Measurements from ENCODE around the gene XBP1. TPM values are rescaled to one million over a fixed set of nuclear protein-coding genes. Genes with fewer than 3 reads are reported as not detected.
"Not testable (repeated sequence)": the region's sequence is repeated elsewhere in the genome, so short reads cannot be mapped to it uniquely, and the experiment has no call there.

The XBP1 gene
- total RNA-seq, 2 experiments from 2014 or later, result 35.8 to 118 TPM

- Histone ChIP-seq H3K36me3 (ENCODE audit: insufficient read depth, low read length) (no peaks in the 10 kb centered on the region), H3K4me2 (ENCODE audit: low read length) (peak overlapping the region; percentile 54), H3K27ac (ENCODE audit: low read depth, low read length, poor library complexity, severe bottlenecking) (peak overlapping the region; percentile 27), H3K9me2 (ENCODE audit: insufficient read depth, low read length) (no peaks in the 10 kb centered on the region), H4K20me1 (ENCODE audit: insufficient read depth, low read length) (no peaks in the 10 kb centered on the region), H3K9me3 (ENCODE audit: low read length) (no peaks in the 10 kb centered on the region), H2AFZ (ENCODE audit: low read length) (peak overlapping the region; percentile 98), H3K4me3 (ENCODE audit: low read depth, low read length, poor library complexity, severe bottlenecking) (peak overlapping the region; percentile 20), H3K79me2 (ENCODE audit: insufficient read depth, low read depth, low read length) (no peaks in the 10 kb centered on the region), H3K4me1 (ENCODE audit: insufficient read depth, low read length, poor library complexity, severe bottlenecking) (peaks cover 14% of the 10 kb centered on the region)
- TF ChIP-seq CTCF (conservative IDR thresholded peaks at IDR 0.05; ENCODE audit: low read length), result no peak
- no peak for TF ChIP-seq EZH2phosphoT487 (IDR thresholded peaks at IDR 0.05; ENCODE audit: borderline replicate concordance, low read depth, low read length)
- no TSS peak for BruUV-seq (replicated peaks)
- POLR2A ChIA-PET, result interaction anchor here (0.6 to 1.4 kb wide), 3 partner anchors 10 to 25 kb away, joined by 3 to 11 read pairs (median 3); no protein-coding TSS in a partner anchor
- peak; percentile 25 for DNase-seq (ENCODE audit: low spot score)
- CTCF ChIA-PET (ENCODE audit: unreplicated experiment), result no interaction called here
- intact Hi-C loops (cut with micrococcal nuclease; ENCODE audit: unreplicated experiment), result no loop called here
These were observed 40.4 kb downstream of the XBP1 start for GRCh38 chr22:28759861-28760560.

- CTCF ChIA-PET (ENCODE audit: unreplicated experiment); H3K9me3 ChIP-seq (ENCODE audit: low read length); H3K4me3 ChIP-seq (ENCODE audit: low read depth, low read length, poor library complexity, severe bottlenecking); H3K4me1 ChIP-seq (ENCODE audit: insufficient read depth, low read length, poor library complexity, severe bottlenecking); H3K27ac ChIP-seq (ENCODE audit: low read depth, low read length, poor library complexity, severe bottlenecking); H3K4me2 ChIP-seq (ENCODE audit: low read length); H4K20me1 ChIP-seq (ENCODE audit: insufficient read depth, low read length); H2AFZ ChIP-seq (ENCODE audit: low read length); H3K9me2 ChIP-seq (ENCODE audit: insufficient read depth, low read length); POLR2A ChIA-PET; intact Hi-C loops (cut with micrococcal nuclease; ENCODE audit: unreplicated experiment); DNase-seq (ENCODE audit: low spot score); H3K36me3 ChIP-seq (ENCODE audit: insufficient read depth, low read length); BruUV-seq (replicated peaks); H3K79me2 ChIP-seq (ENCODE audit: insufficient read depth, low read depth, low read length): not testable (repeated sequence)
These were observed 45.9 kb downstream of the XBP1 start for GRCh38 chr22:28754512-28754911.

GRCh38 chr22:28750471-28750881, 49.9 kb downstream of the XBP1 start:
- Histone ChIP-seq H3K27ac (ENCODE audit: low read depth, low read length, poor library complexity, severe bottlenecking) (no peak overlapping the region), H3K4me2 (ENCODE audit: low read length) (no peak overlapping the region)

More at GRCh38 chr22:28750471-28750881, 49.9 kb downstream of the XBP1 start:
- H3K36me3 ChIP-seq (ENCODE audit: insufficient read depth, low read length), result peaks cover 46% of the 10 kb centered on the region
- TF ChIP-seq EZH2phosphoT487 (IDR thresholded peaks at IDR 0.05; ENCODE audit: borderline replicate concordance, low read depth, low read length), result no peak
- TF ChIP-seq CTCF (conservative IDR thresholded peaks at IDR 0.05; ENCODE audit: low read length), result no peak
- ChIA-PET POLR2A (interaction anchor here (0.6 to 0.7 kb wide), 2 partner anchors 8 to 17 kb away, joined by 3 to 4 read pairs; no protein-coding TSS in a partner anchor), CTCF (ENCODE audit: unreplicated experiment) (no interaction called here)
- H3K9me3 ChIP-seq (ENCODE audit: low read length), result no peaks in the 10 kb centered on the region
- no peaks in the 10 kb centered on the region for H3K4me1 ChIP-seq (ENCODE audit: insufficient read depth, low read length, poor library complexity, severe bottlenecking)
- H2AFZ ChIP-seq (ENCODE audit: low read length), result no peak overlapping the region
- H3K4me3 ChIP-seq (ENCODE audit: low read depth, low read length, poor library complexity, severe bottlenecking), result no peak overlapping the region
- no peak for DNase-seq (ENCODE audit: low spot score)
- H3K79me2 ChIP-seq (ENCODE audit: insufficient read depth, low read depth, low read length), result no peaks in the 10 kb centered on the region
- intact Hi-C loops (cut with micrococcal nuclease; ENCODE audit: unreplicated experiment), result no loop called here
- BruUV-seq (replicated peaks), result TSS peak; percentile 28
- H3K9me2 ChIP-seq (ENCODE audit: insufficient read depth, low read length), result no peaks in the 10 kb centered on the region
- H4K20me1 ChIP-seq (ENCODE audit: insufficient read depth, low read length), result no peaks in the 10 kb centered on the region

Small RNA genes within 50 kb of the gene (small RNA-seq; reads per million reads assigned to genes)
- gene Z93930.1, result not detected

Other genes with a start within 250 kb of the XBP1 start
- gene TTC28, start 120.7 kb downstream of the XBP1 start, total RNA-seq (2014; rRNA removed; shearing (Covaris generic)), result under 0.01 and 0.03 TPM in 2 replicates
- gene TTC28, start 120.7 kb downstream of the XBP1 start, total RNA-seq (2022), result 0.24 and 0.55 TPM in 2 replicates
- 49.3 and 53.3 TPM in 2 replicates for gene CHEK2, start 58.7 kb downstream of the XBP1 start, total RNA-seq (2014; rRNA removed; shearing (Covaris generic))
- gene CHEK2, start 58.7 kb downstream of the XBP1 start, total RNA-seq (2022), result 77.4 and 82.7 TPM in 2 replicates
- 16.6 and 23.4 TPM in 2 replicates for gene HSCB, start 58.5 kb downstream of the XBP1 start, total RNA-seq (2014; rRNA removed; shearing (Covaris generic))
- 17.2 and 17.6 TPM in 2 replicates for gene HSCB, start 58.5 kb downstream of the XBP1 start, total RNA-seq (2022)
- 19.5 and 21.4 TPM in 2 replicates for gene CCDC117, start 27.9 kb downstream of the XBP1 start, total RNA-seq (2014; rRNA removed; shearing (Covaris generic))
- 32.9 and 34.1 TPM in 2 replicates for gene CCDC117, start 27.9 kb downstream of the XBP1 start, total RNA-seq (2022)
- gene ZNRF3, start 83.0 kb upstream of the XBP1 start, total RNA-seq (2014; rRNA removed; shearing (Covaris generic)), result 1.2 and 3.6 TPM in 2 replicates
- 3.1 and 3.9 TPM in 2 replicates for gene ZNRF3, start 83.0 kb upstream of the XBP1 start, total RNA-seq (2022)